ENCODE measurements around the gene AGO1. TPM values are rescaled to one million over a fixed set of nuclear protein-coding genes. Genes with fewer than 3 reads are reported as not detected.
"Not testable (repeated sequence)": the region's sequence is repeated elsewhere in the genome, so short reads cannot be mapped to it uniquely, and the experiment has no call there.

AGO1 gene
- total and polyA plus RNA-seq, 4 donors: 3.7 to 28.6 (median 13.4) TPM

DNA sequence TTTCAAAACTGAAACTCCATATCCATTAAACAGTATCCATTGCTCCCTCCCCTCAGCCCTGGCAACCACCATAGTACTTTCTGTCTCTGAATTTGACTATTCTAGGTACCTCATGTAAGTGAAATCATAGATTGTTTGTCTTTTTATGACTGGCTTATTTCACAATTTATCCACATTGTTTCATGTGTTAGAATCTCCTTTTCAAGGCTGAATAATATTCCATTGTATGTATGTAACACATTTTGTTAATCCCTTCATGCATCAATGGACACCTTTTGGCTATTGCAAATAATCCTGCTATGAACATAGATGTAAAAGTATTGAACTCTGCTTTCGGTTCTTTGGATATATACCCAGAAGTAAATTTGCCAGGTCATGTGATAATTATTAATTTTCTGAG lies 85.4 kb downstream of the AGO1 start:
- ATAC-seq (ENCODE audit: insufficient read depth, low FRiP score) (no peak), DNase-seq (no peak)
- no peaks in the 10 kb centered on the region for H3K27me3 ChIP-seq (ENCODE audit: control insufficient read depth in 3 of 3, insufficient read depth in 3 of 3, low read length in 2 of 3)
- H3K4me3 ChIP-seq: no peak overlapping the region
- 96 to 98% methylated on average over 1 of the region's 1 CpG for WGBS, 2 donors
- H3K9ac ChIP-seq (ENCODE audit: insufficient read depth in 1 of 2, low read length in 2 of 2): no peak overlapping the region
- H3K27ac ChIP-seq (ENCODE audit: low read depth in 1 of 2, low read length in 1 of 2): no peak overlapping the region
- TF ChIP-seq, protein P1, sequence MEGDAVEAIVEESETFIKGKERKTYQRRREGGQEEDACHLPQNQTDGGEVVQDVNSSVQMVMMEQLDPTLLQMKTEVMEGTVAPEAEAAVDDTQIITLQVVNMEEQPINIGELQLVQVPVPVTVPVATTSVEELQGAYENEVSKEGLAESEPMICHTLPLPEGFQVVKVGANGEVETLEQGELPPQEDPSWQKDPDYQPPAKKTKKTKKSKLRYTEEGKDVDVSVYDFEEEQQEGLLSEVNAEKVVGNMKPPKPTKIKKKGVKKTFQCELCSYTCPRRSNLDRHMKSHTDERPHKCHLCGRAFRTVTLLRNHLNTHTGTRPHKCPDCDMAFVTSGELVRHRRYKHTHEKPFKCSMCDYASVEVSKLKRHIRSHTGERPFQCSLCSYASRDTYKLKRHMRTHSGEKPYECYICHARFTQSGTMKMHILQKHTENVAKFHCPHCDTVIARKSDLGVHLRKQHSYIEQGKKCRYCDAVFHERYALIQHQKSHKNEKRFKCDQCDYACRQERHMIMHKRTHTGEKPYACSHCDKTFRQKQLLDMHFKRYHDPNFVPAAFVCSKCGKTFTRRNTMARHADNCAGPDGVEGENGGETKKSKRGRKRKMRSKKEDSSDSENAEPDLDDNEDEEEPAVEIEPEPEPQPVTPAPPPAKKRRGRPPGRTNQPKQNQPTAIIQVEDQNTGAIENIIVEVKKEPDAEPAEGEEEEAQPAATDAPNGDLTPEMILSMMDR (IDR thresholded peaks at IDR 0.05; ENCODE audit: control extremely low read depth, extremely low read depth): no peak
- no peaks in the 10 kb centered on the region for H3K9me3 ChIP-seq (ENCODE audit: control insufficient read depth in 4 of 4, insufficient read depth in 3 of 4, low read length in 3 of 4)
- no peaks in the 10 kb centered on the region for H3K4me1 ChIP-seq (ENCODE audit: control insufficient read depth in 5 of 5, insufficient read depth in 5 of 5, low read length in 5 of 5)
- peaks cover 6 to 14% (median 8%) of the 10 kb centered on the region in 4 donors for H3K36me3 ChIP-seq (ENCODE audit: control insufficient read depth in 4 of 4, insufficient read depth in 4 of 4, low read length in 4 of 4)

DNA sequence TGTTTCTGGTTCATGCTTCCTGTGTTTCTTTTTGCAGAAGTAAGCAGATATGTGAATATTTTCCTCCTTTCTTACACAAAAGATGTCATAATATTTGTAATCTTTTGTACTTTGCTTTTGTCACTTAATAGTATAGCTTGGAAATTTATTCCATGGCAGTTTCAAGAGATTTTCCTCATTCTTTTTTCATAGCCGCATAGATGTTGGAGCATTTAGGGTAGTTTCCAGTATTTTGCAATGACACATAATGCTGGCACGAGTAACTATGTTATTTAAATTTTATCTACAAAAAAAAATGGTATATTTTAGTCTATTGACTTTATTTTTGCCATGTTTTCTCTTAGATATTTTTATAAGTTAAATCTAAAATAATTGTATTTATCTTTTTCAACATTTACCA lies 88.6 kb downstream of the AGO1 start:
- DNase-seq (no peak), ATAC-seq (ENCODE audit: insufficient read depth, low FRiP score) (no peak)
- Histone ChIP-seq H3K36me3 (ENCODE audit: control insufficient read depth in 4 of 4, insufficient read depth in 4 of 4, low read length in 4 of 4) (peaks cover 8 to 20% (median 15%) of the 10 kb centered on the region in 4 donors), H3K27me3 (ENCODE audit: control insufficient read depth in 3 of 3, insufficient read depth in 3 of 3, low read length in 2 of 3) (no peaks in the 10 kb centered on the region), H3K4me3 (no peak overlapping the region), H3K4me1 (ENCODE audit: control insufficient read depth in 5 of 5, insufficient read depth in 5 of 5, low read length in 5 of 5) (no peaks in the 10 kb centered on the region), H3K27ac (ENCODE audit: low read depth in 1 of 2, low read length in 1 of 2) (no peak overlapping the region), H3K9ac (ENCODE audit: insufficient read depth in 1 of 2, low read length in 2 of 2) (no peak overlapping the region), H3K9me3 (ENCODE audit: control insufficient read depth in 4 of 4, insufficient read depth in 3 of 4, low read length in 3 of 4) (no peaks in the 10 kb centered on the region)
- TF ChIP-seq, protein P1 (IDR thresholded peaks at IDR 0.05; ENCODE audit: control extremely low read depth, extremely low read depth): no peak
- WGBS, 2 donors: 78 to 90% methylated on average over 2 of the region's 2 CpGs

DNA sequence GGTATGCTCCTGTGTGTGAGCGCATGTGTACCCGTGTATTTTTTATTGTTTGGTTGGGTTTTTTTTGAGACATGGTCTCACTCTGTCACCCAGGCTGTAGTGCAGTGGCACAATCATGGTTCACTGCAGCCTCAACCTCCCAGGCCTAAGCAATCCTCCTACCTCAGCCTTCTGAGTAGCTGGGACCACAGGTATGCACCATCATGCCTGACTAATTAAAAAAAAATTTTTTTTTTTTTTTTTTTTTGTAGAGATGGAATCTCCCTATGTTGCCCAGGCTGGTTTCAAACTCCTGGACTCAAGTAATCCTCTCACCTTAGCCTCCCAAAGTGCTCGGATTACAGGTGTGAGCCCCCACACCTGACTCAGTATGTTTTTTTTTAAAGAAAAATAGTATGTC lies 89.6 kb downstream of the AGO1 start:
- H3K36me3 ChIP-seq (ENCODE audit: control insufficient read depth in 4 of 4, insufficient read depth in 4 of 4, low read length in 4 of 4): peaks cover 8 to 20% (median 15%) of the 10 kb centered on the region in 4 donors
- not testable (repeated sequence) for H3K4me3 ChIP-seq; H3K27ac ChIP-seq (ENCODE audit: low read depth in 1 of 2, low read length in 1 of 2); H3K9ac ChIP-seq (ENCODE audit: insufficient read depth in 1 of 2, low read length in 2 of 2); H3K27me3 ChIP-seq (ENCODE audit: control insufficient read depth in 3 of 3, insufficient read depth in 3 of 3, low read length in 2 of 3); ATAC-seq (ENCODE audit: insufficient read depth, low FRiP score); H3K4me1 ChIP-seq (ENCODE audit: control insufficient read depth in 5 of 5, insufficient read depth in 5 of 5, low read length in 5 of 5); DNase-seq; H3K9me3 ChIP-seq (ENCODE audit: control insufficient read depth in 4 of 4, insufficient read depth in 3 of 4, low read length in 3 of 4)
- WGBS, 2 donors: 98% methylated on average over 3 of the region's 3 CpGs

GRCh38 chr1:35980090-35980489 lies 97.1 kb downstream of the AGO1 start:
- Histone ChIP-seq H3K4me1 (ENCODE audit: control insufficient read depth in 5 of 5, insufficient read depth in 5 of 5, low read length in 5 of 5) (no peaks in the 10 kb centered on the region), H3K36me3 (ENCODE audit: control insufficient read depth in 4 of 4, insufficient read depth in 4 of 4, low read length in 4 of 4) (peaks cover 3 to 26% (median 8%) of the 10 kb centered on the region in 4 donors), H3K4me3 (no peak overlapping the region), H3K9me3 (ENCODE audit: control insufficient read depth in 4 of 4, insufficient read depth in 3 of 4, low read length in 3 of 4) (no peaks in the 10 kb centered on the region), H3K27me3 (ENCODE audit: control insufficient read depth in 3 of 3, insufficient read depth in 3 of 3, low read length in 2 of 3) (no peaks in the 10 kb centered on the region), H3K9ac (ENCODE audit: insufficient read depth in 1 of 2, low read length in 2 of 2) (no peak overlapping the region), H3K27ac (ENCODE audit: low read depth in 1 of 2, low read length in 1 of 2) (no peak overlapping the region)
- ATAC-seq (ENCODE audit: insufficient read depth, low FRiP score): no peak
- TF ChIP-seq, protein P1 (IDR thresholded peaks at IDR 0.05; ENCODE audit: control extremely low read depth, extremely low read depth): no peak
- DNase-seq: no peak

Other genes with a start within 250 kb of the AGO1 start
- 10 to 100 TPM; 32.0 to 58.7 TPM for gene PSMB2, start 241.7 kb upstream of the AGO1 start, total RNA-seq
- 10 to 100 TPM; 56.8 to 59.2 TPM for gene PSMB2, start 241.7 kb upstream of the AGO1 start, polyA plus RNA-seq
- 10 to 100 TPM in 1 of 2 donors, 1 to 10 TPM in 1; 6.8 to 11.2 TPM for gene C1orf216, start 164.3 kb upstream of the AGO1 start, total RNA-seq
- gene C1orf216, start 164.3 kb upstream of the AGO1 start, polyA plus RNA-seq: 1 to 10 TPM; 5.1 to 9.8 TPM
- gene CLSPN, start 113.2 kb upstream of the AGO1 start, total RNA-seq: 1 to 10 TPM; 2.6 to 2.9 TPM
- gene CLSPN, start 113.2 kb upstream of the AGO1 start, polyA plus RNA-seq: 1 to 10 TPM in 1 of 2 donors, under 1 TPM in 1; 0.85 to 1.0 TPM
- gene AGO4, start 75.2 kb upstream of the AGO1 start, total RNA-seq: 10 to 100 TPM; 18.9 to 37.3 TPM
- gene AGO4, start 75.2 kb upstream of the AGO1 start, polyA plus RNA-seq: 10 to 100 TPM in 1 of 2 donors, 1 to 10 TPM in 1; 8.5 to 19.5 TPM
- gene AGO3, start 47.9 kb downstream of the AGO1 start, total RNA-seq: 10 to 100 TPM; 32.4 to 60.4 TPM
- gene AGO3, start 47.9 kb downstream of the AGO1 start, polyA plus RNA-seq: 1 to 10 TPM; 4.4 to 6.8 TPM
- 10 to 100 TPM; 21.3 to 40.2 TPM for gene TEKT2, start 200.9 kb downstream of the AGO1 start, total RNA-seq
- gene TEKT2, start 200.9 kb downstream of the AGO1 start, polyA plus RNA-seq: 10 to 100 TPM; 10.2 to 11.6 TPM
- 10 to 100 TPM; 22.0 to 44.3 TPM for gene ADPRS, start 205.7 kb downstream of the AGO1 start, total RNA-seq
- 10 to 100 TPM; 29.9 to 35.2 TPM for gene ADPRS, start 205.7 kb downstream of the AGO1 start, polyA plus RNA-seq
- gene COL8A2, start 242.0 kb downstream of the AGO1 start, total RNA-seq: 1 to 10 TPM; 2.0 to 6.0 TPM
- 1 to 10 TPM; 2.8 to 3.8 TPM for gene COL8A2, start 242.0 kb downstream of the AGO1 start, polyA plus RNA-seq